H9 (cell line): ENCODE data around the gene ECHS1. TPM values are rescaled to one million over a fixed set of nuclear protein-coding genes. Genes with fewer than 3 reads are reported as not detected.

Experiments used
- DNase-seq: peaks from one replicate; pipeline ENCODE4 v3.0.0-alpha.2; 2017
- H2AFZ ChIP-seq: one replicate; pipeline ENCODE4 v1.6.1; 2013; ENCODE audit warnings: mild to moderate bottlenecking, low read length, control low read depth, moderate library complexity
- H2AK5ac ChIP-seq: 2 replicates; pipeline ENCODE4 v1.6.1; 2013; ENCODE audit warnings: low read length, control low read depth, mixed read lengths; ENCODE audit not compliant: insufficient read length
- H2BK120ac ChIP-seq: one replicate; pipeline ENCODE4 v1.6.1; 2013; ENCODE audit warnings: low read depth, mild to moderate bottlenecking, low read length, control low read depth, inconsistent platforms; ENCODE audit not compliant: poor library complexity, severe bottlenecking
- H2BK12ac ChIP-seq: 2 replicates; pipeline ENCODE4 v1.6.1; 2013; ENCODE audit warnings: low read length, control low read depth, mixed read lengths, low read depth; ENCODE audit not compliant: insufficient read length
- H2BK15ac ChIP-seq: 2 replicates; pipeline ENCODE4 v1.6.1; 2013; ENCODE audit warnings: low read depth, low read length, control low read depth
- H2BK20ac ChIP-seq: one replicate; pipeline ENCODE4 v1.6.1; 2013; ENCODE audit warnings: low read depth, mild to moderate bottlenecking, low read length, control low read depth, inconsistent platforms; ENCODE audit not compliant: poor library complexity, severe bottlenecking
- H2BK5ac ChIP-seq: 2 replicates; pipeline ENCODE4 v1.6.1; 2013; ENCODE audit warnings: low read length, control low read depth, mixed read lengths; ENCODE audit not compliant: insufficient read length
- H3K14ac ChIP-seq: 2 replicates; pipeline ENCODE4 v1.6.1; 2013; ENCODE audit warnings: low read length, control low read depth; ENCODE audit not compliant: insufficient read depth
- H3K18ac ChIP-seq: 2 replicates; pipeline ENCODE4 v1.6.1; 2013; ENCODE audit warnings: low read depth, mild to moderate bottlenecking, mixed read lengths, low read length, control low read depth; ENCODE audit not compliant: insufficient read length
- H3K23ac ChIP-seq: 2 replicates; pipeline ENCODE4 v1.6.1; 2013; ENCODE audit warnings: low read length, control low read depth, mixed read lengths, low read depth; ENCODE audit not compliant: insufficient read length
- H3K23me2 ChIP-seq: 2 replicates; pipeline ENCODE4 v1.6.1; 2013; ENCODE audit warnings: low read depth, mild to moderate bottlenecking, mixed read lengths, low read length, control low read depth; ENCODE audit not compliant: insufficient read length, poor library complexity, severe bottlenecking
- H3K27ac ChIP-seq: 2 replicates; pipeline ENCODE4 v1.5.1; 2013; ENCODE audit warnings: low read length, control low read depth, mixed read lengths, low read depth; ENCODE audit not compliant: insufficient read length
- H3K27me3 ChIP-seq: 2 replicates; pipeline ENCODE4 v1.6.1; 2013; ENCODE audit warnings: low read length, control low read depth, inconsistent platforms; ENCODE audit not compliant: insufficient read depth
- H3K4ac ChIP-seq: 2 replicates; pipeline ENCODE4 v1.6.1; 2013; ENCODE audit warnings: low read depth, mild to moderate bottlenecking, control low read depth, inconsistent platforms, low read length, moderate library complexity
- H3K4me1 ChIP-seq: 2 replicates; pipeline ENCODE4 v1.6.1; 2013; ENCODE audit warnings: low read length, control low read depth, inconsistent platforms; ENCODE audit not compliant: insufficient read depth
- H3K4me2 ChIP-seq: 2 replicates; pipeline ENCODE4 v1.6.1; 2013; ENCODE audit warnings: low read length, control low read depth, mixed read lengths; ENCODE audit not compliant: insufficient read length, insufficient read depth
- H3K56ac ChIP-seq: 2 replicates; pipeline ENCODE4 v1.6.1; 2013; ENCODE audit warnings: low read depth, mild to moderate bottlenecking, mixed read lengths, low read length, control low read depth; ENCODE audit not compliant: insufficient read length
- H3K79me1 ChIP-seq: 2 replicates; pipeline ENCODE4 v1.6.1; 2013; ENCODE audit warnings: low read depth, mild to moderate bottlenecking, moderate library complexity, low read length, control low read depth, inconsistent platforms; ENCODE audit not compliant: insufficient read depth, poor library complexity, severe bottlenecking
- H3K79me2 ChIP-seq: 2 replicates; pipeline ENCODE4 v1.6.1; 2013; ENCODE audit warnings: low read length, control low read depth, inconsistent platforms; ENCODE audit not compliant: insufficient read depth
- H3K9ac ChIP-seq: 2 replicates; pipeline ENCODE4 v1.6.1; 2013; ENCODE audit warnings: low read length, control low read depth, mixed read lengths; ENCODE audit not compliant: insufficient read length; ENCODE audit errors: extremely low read depth
- H3K9me3 ChIP-seq: one replicate; pipeline ENCODE4 v1.6.1; 2013; ENCODE audit warnings: low read depth, low read length, inconsistent platforms; ENCODE audit not compliant: control insufficient read depth
- H3T11ph ChIP-seq: one replicate; pipeline ENCODE4 v1.6.1; 2013; ENCODE audit warnings: mild to moderate bottlenecking, low read length, control low read depth, inconsistent platforms
- H4K20me1 ChIP-seq: one replicate; pipeline ENCODE4 v1.6.1; 2013; ENCODE audit not compliant: control insufficient read depth, insufficient read length, insufficient read depth
- H4K5ac ChIP-seq: 2 replicates; pipeline ENCODE4 v1.6.1; 2013; ENCODE audit warnings: low read depth, mild to moderate bottlenecking, mixed read lengths, low read length, control low read depth; ENCODE audit not compliant: insufficient read length
- H4K8ac ChIP-seq: replicated peaks from 2 replicates; pipeline ENCODE4 v1.6.1; 2013; ENCODE audit warnings: low read length, control low read depth, mixed read lengths, low read depth; ENCODE audit not compliant: insufficient read length
- H4K91ac ChIP-seq: 2 replicates; pipeline ENCODE4 v1.6.1; 2013; ENCODE audit warnings: low read depth, mild to moderate bottlenecking, moderate library complexity, mixed read lengths, low read length, control low read depth; ENCODE audit not compliant: insufficient read length
- H3K27ac Mint-ChIP-seq, 3 experiments: 2 replicates in 2 of 3; 3 replicates in 1 of 3; pipeline ENCODE4 v1.8.0; 2020 to 2021; ENCODE audit warnings: mixed read lengths in 3 of 3, mild to moderate bottlenecking in 1 of 3, moderate library complexity in 1 of 3
- H3K27me3 Mint-ChIP-seq: 2 replicates; pipeline ENCODE4 v1.8.0; 2021; ENCODE audit warnings: low read depth, mild to moderate bottlenecking, moderate library complexity, mixed read lengths
- H3K36me3 Mint-ChIP-seq, 3 experiments: 2 replicates in 2 of 3; 3 replicates in 1 of 3; pipeline ENCODE4 v1.8.0; 2020 to 2021; ENCODE audit warnings: low read depth in 3 of 3, mixed read lengths in 3 of 3; ENCODE audit not compliant: insufficient read depth in 1 of 3
- H3K4me1 Mint-ChIP-seq, 2 experiments: 2 replicates each; pipeline ENCODE4 v1.8.0; 2020; ENCODE audit warnings: mixed read lengths in 2 of 2
- H3K4me3 Mint-ChIP-seq, 2 experiments: 2 replicates in 1 of 2; 3 replicates in 1 of 2; pipeline ENCODE4 v1.8.0; 2020 to 2021; ENCODE audit warnings: mild to moderate bottlenecking in 2 of 2, mixed read lengths in 2 of 2, moderate library complexity in 1 of 2
- H3K9me3 Mint-ChIP-seq, 2 experiments: 2 replicates in 1 of 2; 3 replicates in 1 of 2; pipeline ENCODE4 v1.8.0; 2020; ENCODE audit warnings: mild to moderate bottlenecking in 2 of 2, mixed read lengths in 2 of 2, moderate library complexity in 1 of 2
- CTCF ChIP-seq: fragments of 200-600 bp; sonication (generic); conservative IDR thresholded peaks from 3 replicates; pipeline ENCODE4 v1.8.0; 2021; ENCODE audit warnings: antibody characterized with exemption, mild to moderate bottlenecking
- WGBS: extraction: QIAGEN DNeasy Blood & Tissue Kit; methylation state at CpG from one replicate; pipeline ENCODE4 v1.1.7; 2013; ENCODE audit warnings: missing lambda C conversion rate, low lambda C conversion rate, mixed read lengths; ENCODE audit not compliant: insufficient read length; ENCODE audit errors: extremely low coverage; 5-methylcytosine and 5-hydroxymethylcytosine counted together
- total RNA-seq: library from RNA; stranded (reverse); gene quantifications from 2 replicates; pipeline ENCODE4 v1.2.1, GENCODE V29; 2021

Gene ECHS1
- total RNA-seq, 1 experiment from 2014 or later: 94.1 TPM

DNA sequence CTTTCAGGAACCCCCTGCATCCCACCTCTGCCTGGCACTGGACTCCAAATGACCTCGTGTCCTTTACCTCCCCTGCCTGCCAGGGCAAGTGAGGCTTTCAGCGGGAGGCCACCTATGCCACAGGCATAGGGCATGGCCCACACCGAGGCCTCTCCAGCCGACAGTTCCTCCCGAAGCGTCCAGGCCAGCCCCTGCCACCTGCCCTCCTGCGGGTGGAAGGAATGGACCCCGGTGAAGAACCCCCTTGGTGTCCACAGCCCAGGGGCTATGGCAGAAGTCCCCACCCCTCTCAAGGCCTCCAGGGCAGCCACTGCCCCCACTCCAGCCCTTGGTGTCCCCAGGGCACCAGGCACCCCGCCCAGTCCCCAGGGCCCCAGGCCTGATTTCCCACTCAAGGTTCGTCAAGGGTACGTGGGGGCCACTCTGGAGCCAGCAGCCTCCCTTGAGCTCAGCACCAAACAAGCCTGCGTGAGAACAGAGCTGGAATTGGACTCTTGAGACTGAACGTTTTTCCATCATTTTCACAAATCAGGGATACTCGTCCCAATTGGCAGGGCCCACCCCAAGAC lies 18.4 kb downstream of the ECHS1 start:
- Histone ChIP-seq H3K4me2 (no peak overlapping the region), H2BK15ac (no peak overlapping the region), H3K18ac (no peak overlapping the region), H2AK5ac (no peak overlapping the region), H2AFZ (no peak overlapping the region), H3K4ac (no peak overlapping the region), H2BK20ac (no peak overlapping the region), H3K79me1 (no peaks in the 10 kb centered on the region), H3K79me2 (no peaks in the 10 kb centered on the region), H3K27me3 (no peaks in the 10 kb centered on the region), H3K14ac (no peak overlapping the region; the same call in 1 of the 2 replicates), H2BK120ac (no peak overlapping the region), H3K23me2 (no peaks in the 10 kb centered on the region), H3T11ph (no peak overlapping the region), H3K9ac (no peak overlapping the region), H2BK12ac (no peak overlapping the region), H2BK5ac (no peak overlapping the region), H4K5ac (no peak overlapping the region), H4K91ac (no peak overlapping the region), H4K20me1 (no peaks in the 10 kb centered on the region), H4K8ac (no peak overlapping the region), H3K4me1 (no peaks in the 10 kb centered on the region), H3K9me3 (no peaks in the 10 kb centered on the region), H3K23ac (no peak overlapping the region), H3K27ac (no peak overlapping the region), H3K56ac (no peak overlapping the region)
- peaks cover 0 to 3% (median 3%) of the 10 kb centered on the region in 3 experiments; a peak in 1 of 7 replicates for H3K36me3 Mint-ChIP-seq
- no CpG with 5 or more reads among the region's 14 CpGs for WGBS
- H3K4me1 Mint-ChIP-seq: peaks cover 2 to 8% of the 10 kb centered on the region in 2 experiments; a peak in 2 of 4 replicates
- H3K27ac Mint-ChIP-seq: no peak overlapping the region
- no peak overlapping the region for H3K4me3 Mint-ChIP-seq
- no peaks in the 10 kb centered on the region for H3K9me3 Mint-ChIP-seq
- TF ChIP-seq CTCF: no peak
- H3K27me3 Mint-ChIP-seq: peaks cover 11% of the 10 kb centered on the region
- DNase-seq: no peak
